HG02798 (cell line): ENCODE results near the gene SERTAD2.

Experiments used
- ATAC-seq: cut with Tn5 transposase; IDR thresholded peaks from one replicate; pipeline ENCODE4 v1.9.1; 2021; ENCODE audit warnings: mild to moderate bottlenecking; ENCODE audit not compliant: unreplicated experiment, poor library complexity

SERTAD2 gene

DNA sequence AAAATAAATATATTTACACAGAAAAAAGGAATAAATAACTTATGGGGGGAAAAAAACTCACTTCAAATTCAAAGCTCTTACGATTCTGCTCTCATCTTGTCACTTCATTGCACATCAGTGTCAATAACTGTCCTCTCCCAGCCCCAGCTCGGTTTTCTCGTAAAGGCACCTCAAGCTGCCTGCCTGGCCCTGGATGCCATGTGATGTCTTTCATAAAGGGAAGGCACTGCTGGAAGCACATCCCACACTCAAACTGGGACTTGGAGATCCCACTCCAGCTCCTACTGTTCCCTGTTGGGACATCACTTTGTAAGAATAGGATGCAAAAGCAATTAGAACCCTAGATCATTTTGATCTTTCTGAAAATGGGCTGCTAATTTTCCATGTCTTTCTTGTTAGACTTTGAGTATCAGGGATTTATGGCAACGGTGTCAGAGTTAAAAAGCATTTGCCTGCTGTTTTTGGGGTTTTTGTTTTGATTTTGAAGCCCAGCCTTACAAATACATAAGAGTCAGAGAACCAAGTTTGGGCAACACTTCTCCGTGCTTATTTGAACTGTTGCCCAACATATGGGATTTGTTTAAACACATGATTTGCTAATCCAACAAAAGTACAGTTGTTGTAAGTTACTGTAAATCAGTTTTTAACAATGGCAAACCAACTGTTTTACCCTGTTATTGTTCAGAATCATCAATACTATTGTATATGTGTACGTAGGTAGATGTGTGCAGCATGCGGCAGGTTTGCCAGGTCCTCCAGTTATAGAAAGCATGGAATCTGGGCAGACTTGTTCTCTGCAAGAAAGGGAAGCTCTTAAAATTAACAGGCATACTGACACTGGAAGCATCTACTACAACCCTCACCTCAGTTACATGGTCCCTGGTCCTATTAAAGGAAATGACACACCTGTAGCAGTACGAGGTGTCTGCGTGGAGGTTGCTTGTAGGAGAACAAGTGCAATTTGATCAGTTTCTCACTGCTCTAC is 20.6 kb downstream of the SERTAD2 start:
- no peak for ATAC-seq

GRCh38 chr2:64631771-64632170 is 21.9 kb downstream of the SERTAD2 start:
- no peak for ATAC-seq

DNA sequence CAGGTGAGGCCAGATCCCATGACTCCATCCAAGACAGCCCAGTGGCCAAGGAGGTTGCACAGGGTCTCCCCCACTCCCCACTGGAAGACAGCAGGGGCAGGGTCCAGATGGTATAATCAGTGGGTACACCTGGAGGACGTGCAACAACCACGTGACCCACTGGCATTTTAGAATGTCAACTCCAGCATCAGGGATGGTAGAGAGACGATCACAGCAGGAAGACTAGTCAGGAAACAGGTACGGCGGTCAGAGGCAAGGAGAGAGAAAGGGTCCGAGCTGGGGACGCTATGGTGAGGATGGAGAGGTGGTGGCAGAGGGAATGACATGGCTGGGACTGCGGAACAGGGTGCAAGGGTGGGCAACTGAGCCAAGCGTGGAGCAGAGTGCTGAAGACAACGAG is 23.0 kb downstream of the SERTAD2 start:
- ATAC-seq: no peak

- ATAC-seq: no peak
These were observed 23.8 kb downstream of the SERTAD2 start for GRCh38 chr2:64629875-64630274.

- no peak for ATAC-seq
These were observed 24.4 kb downstream of the SERTAD2 start for GRCh38 chr2:64629329-64629781.

DNA sequence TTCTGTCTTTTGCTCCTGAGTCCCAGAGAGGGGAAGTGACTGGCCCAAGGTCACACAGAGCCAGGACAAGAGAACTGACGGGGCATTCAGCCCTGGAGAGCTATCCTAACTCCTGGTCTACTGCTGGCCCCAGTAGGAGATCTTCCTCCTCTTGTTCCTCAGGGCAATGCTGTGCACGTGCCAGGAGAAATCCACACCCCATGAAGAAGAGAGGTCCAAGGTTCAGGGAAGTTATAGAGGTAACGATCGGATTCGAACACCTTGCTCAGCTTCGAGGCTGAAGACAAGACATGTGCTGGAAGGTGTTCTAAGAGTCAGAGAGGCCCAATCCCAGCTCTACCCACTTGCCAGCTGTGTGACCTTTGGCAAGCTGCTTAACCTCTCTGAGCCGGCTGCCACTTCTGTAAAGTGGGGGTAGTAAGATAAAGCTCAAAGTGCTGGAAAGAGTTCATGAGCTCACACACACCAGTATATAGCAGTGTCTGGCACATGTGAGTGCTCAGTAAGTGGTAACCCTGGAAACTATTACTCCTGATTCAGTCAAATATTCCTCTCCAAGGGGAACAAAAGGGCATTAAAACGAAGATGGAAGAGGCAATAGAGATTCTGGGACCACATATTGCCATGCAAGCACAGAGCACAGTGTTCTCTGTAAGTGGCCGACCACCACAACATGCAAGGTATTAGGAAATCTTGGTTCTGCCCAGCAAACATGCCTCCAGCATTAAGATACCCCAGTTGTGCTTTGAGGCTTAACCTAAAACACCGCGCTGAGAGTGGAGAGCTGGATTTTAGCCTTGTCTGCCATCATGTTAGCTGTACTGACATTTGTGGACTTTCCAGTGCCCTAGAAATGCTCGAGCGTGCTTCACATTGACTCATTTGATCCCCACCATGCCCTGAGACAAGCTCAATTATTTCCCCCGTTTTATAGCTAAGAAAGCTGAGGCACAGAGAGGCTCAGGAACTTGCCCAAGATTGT is 25.6 kb downstream of the SERTAD2 start:
- no peak for ATAC-seq

DNA sequence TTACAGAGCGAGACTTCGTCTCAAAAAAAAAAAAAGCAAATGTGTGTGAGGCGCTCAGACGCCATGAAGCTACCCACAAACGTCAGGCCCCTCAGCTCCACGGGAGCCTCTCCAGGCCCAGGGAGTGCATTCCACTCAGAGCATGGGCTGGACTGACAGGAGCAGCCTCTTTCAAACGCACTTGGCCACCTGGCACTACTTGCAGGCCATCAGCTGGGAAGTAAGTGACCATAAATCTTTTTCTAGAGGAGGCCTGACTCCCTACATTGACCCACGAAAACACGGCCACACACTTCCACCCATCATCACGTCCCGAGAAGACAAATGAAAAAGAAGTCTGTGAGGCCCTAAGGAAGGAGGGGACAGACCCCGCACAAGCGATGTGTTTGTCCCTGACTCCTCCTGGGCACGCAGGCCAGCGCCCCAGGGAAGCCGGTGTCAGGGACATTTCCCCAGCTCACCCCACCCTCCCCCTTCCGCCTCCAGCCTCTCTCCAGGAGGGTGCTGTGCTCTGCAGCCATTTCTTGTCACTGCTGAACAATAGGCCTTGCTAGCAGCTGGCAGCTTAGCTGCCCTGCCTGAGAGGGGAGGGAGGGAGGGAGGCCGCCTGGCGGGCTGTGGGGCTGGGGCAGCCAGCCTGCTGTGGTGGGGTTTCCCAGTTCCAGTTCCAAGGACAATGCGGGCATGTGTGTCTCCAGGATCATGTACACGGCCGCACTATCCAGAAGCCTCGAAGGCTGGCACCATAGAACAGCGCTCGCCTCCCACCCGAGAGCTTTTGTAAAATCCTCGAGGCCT is 26.6 kb downstream of the SERTAD2 start:
- ATAC-seq: no peak

DNA sequence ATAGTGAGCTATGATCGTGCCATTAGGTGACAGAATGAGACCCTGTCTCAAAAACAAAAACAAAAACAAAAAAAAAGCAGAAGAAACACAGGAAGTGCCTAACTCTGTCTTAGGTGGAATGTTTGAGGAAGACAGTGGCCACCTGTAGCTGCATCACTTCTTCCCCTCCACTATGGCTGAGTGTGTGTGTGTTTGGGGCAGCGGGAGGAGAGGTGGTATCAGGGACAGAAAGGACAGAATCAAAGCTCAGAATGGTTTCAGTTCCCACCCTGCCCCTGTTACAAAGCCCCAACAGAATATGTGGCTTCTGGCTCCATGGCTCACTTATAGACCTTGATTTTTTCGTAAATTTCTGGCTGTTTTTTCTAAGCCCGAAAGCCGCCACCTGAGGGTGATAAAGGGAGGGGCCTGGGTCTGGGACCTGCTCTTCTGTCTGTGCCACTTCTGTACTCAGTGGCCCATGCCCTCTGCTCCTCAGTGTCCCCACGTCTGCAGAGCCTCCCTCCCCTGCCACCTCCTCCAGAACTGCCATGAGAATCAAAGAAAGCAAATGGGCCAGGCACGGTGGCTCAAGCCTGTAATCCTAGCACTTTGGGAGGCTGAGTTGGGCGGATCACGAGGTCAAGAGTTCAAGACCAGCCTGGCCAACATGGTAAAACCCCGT is 27.4 kb downstream of the SERTAD2 start:
- ATAC-seq: no peak

DNA sequence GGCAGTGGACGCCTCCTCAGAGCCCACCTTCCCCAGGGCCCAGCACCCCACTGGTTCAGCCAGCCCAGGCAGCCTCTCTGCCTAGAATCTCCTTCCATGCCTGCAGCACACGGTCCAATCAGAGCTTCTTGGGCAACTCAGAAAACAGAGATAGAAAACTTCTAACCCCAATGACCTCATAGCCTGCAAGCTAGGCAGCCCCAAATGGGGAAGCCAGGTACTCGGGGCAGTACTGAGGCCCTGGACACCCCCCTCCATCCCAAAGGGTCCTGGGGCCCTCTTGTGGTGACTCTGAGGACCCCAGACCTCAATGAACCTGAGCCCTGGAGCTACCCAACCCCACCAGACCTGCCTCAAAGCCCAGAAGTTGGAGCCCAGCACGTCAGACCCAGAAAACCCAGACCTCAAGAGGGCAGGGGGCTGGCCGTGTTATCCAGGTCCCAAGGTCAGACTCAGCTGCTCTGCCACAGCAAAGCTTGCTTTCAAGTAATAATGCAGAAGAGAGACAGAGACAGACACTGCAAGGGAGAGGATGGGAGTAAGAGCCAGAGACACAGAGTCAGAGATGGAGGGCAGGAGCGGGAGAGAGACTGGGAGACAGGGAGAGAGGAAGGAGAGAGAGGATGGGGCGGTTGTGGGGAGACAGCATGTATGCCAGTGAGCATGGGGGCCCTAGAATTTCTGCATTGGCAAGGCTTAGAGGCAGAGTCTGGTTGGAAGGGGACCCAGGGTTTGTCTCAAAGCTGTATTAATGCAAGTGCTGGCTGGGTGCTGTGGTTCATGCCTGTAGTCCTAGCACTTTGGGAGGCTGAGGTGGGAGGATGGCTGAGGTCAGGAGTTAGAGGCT is 28.2 kb downstream of the SERTAD2 start:
- no peak for ATAC-seq

- no peak for ATAC-seq
These were observed 28.9 kb downstream of the SERTAD2 start for GRCh38 chr2:64624862-64625261.

DNA sequence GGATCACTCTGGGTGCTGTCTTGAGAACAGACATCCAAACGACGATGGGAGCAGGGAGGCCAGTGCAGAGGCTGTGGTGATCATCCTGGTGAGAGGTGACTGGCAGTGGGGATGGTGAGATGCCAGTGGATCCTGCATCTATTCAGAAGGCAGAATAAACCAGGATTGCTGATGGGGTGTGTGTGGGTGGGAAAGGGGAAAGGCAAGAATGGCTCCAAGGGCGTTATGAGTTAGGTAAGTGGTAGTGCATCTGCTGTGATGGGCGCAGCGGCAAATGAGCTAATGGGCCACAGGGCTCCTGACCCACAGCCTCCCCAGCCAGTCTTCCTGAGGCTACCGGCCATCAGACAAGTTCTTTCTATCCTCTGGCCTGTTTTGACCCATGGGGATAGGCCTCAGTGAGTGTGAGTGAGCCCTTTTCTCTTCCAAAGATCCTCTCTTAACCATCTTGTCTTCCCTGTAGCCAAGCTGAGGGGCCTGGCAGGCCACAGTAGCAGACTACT is 29.6 kb downstream of the SERTAD2 start:
- no peak for ATAC-seq

DNA sequence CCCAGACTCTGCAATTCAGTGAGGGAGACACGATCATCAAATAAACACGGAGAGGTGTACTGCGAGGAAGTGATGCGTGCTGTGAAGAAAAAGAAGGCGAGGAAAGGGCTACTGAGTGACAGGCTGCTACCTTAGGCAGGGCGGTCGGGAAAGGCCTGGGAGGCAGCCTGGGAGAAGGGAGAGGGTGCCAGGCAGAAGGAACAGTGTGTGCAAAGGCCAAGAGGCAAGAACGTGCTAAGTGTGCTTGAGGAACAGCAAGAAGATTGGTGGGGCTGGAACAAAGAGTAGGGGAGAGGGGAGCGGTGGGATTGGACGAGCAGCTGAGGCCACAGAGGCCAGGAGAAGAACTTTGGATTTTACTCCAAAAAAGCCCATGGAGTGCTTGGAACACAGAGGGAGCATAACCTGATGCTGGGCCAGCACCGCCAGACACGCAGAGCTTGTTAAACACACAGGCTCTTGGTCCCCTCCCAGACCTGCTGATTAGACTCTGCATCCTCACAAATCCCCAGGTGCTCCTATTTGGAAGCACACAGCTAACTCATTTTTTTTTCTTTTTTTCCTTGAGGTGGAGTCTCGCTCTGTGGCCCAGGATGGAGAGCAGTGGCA is 30.4 kb downstream of the SERTAD2 start:
- no peak for ATAC-seq

DNA sequence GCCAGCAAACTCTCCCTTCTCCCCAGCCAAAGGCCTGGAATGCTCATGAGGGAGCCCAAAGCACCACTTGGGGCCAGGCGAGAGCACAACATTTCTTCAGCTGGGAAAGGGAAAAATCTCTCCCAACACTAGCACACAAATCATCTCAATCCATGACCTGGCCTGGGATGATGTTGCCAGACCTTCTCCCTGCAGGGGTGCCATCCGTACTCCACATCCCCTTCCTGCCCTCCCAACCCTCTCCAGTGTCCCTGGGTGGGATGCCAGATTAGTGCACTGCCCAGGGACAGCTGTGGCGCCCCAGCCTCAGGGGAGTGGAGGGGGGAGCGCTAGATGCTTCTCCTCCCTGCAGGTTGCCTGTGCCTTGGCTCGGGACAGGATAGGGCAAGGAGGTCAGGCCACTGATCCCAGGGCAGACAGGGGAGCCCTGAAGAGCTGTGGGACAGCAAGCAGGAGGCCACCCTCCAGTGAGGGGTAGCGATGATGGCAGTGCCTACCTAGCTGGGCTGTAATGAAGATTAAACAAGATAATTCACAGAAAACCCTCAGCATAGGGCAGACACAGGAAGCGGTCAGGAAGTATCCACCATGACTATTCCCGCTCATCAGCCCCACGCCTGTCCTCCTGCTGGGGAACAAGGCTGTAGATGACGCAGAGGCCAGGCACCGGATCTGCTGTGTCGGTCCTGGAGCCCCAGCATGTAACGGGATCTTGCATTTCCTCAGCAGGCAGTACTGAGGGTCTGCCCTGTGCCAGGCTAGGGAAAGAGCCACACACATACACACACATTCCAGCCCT is 31.1 kb downstream of the SERTAD2 start:
- ATAC-seq: no peak

GRCh38 chr2:64620661-64621060 is 33.1 kb downstream of the SERTAD2 start:
- no peak for ATAC-seq

DNA sequence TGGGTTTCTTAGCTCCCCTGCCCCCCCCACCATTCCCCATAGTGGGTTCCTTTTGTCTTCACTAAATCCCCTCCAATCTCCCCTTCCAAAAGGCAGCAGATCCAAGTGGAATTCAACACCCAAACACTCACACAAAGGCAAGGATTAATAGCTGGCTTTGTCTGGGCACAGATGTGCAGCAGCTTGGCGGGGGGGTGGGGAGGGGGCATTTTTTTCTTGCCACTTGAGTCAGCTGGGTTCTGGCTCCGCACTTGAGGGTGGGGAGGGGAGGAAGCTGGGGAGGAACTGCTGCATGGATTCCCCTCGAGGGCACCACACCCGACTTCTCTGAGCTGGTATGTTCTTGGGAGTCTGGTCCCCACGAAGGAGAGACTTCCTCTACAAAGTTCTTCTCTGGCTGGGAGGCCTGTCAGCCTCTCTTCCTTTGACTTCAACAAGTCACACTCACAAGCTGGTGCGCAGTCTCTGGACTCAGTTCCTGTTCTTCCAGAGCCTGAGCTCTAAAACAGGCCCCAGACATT is 36.0 kb downstream of the SERTAD2 start:
- ATAC-seq: no peak

DNA sequence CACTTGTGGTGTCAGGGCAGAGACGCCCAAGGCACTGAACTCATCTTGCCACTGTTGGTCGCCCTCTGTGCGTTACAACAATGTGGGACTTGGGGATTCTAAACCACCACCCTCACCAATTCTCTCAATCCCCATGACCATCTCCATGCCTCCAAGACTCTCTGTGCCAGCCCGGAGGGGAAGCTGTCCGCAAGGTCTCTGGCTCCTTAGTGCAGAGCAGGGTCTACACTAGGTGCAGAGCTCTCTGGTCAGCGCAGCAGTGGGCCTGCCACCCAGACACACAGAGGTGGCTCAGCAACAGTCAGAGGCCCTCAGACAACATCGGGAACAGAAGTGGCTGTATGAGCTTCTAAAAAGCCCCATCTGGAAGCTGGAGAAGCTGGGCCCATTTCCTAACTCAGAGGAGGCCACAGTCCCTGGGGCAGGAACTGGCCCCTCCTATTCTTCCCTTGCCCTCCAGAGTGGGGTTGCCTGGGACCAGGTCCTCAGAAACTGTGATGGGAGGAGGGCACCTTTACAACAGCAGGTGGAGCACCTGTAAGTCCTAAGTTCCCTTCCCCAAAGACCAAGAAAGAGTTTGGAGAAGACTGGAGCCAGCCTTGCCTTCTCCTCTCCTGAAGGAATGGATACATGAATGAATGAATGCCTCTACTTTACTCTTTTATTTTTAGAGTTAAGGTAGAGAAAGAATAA is 37.7 kb downstream of the SERTAD2 start:
- ATAC-seq: no peak
